ENCODE measurements around the gene CRAT.

Gene CRAT

DNA sequence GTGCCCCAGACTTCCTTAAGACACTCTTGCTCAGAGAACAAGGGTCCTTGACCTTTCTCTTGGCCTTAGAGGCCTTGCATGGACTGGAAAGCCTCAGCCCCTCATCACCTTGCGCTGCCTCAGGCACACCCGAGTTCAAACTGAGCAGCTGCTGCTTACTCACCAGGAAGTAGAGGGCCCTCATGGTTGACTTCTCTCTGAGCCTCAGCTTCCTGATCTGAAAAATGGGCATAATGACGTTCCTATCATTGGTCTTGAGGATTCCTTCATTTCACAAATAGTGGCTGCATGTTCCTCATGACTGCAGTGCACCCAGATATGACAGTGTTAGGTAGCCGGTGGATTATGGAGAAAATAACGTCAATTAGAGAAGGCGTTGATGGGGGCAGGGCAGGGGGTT is 38.8 kb upstream of the CRAT start:
- H3K4me3 ChIP-seq (ENCODE audit: low read depth, low read length) = no peak overlapping the region
- TF ChIP-seq, protein P1, sequence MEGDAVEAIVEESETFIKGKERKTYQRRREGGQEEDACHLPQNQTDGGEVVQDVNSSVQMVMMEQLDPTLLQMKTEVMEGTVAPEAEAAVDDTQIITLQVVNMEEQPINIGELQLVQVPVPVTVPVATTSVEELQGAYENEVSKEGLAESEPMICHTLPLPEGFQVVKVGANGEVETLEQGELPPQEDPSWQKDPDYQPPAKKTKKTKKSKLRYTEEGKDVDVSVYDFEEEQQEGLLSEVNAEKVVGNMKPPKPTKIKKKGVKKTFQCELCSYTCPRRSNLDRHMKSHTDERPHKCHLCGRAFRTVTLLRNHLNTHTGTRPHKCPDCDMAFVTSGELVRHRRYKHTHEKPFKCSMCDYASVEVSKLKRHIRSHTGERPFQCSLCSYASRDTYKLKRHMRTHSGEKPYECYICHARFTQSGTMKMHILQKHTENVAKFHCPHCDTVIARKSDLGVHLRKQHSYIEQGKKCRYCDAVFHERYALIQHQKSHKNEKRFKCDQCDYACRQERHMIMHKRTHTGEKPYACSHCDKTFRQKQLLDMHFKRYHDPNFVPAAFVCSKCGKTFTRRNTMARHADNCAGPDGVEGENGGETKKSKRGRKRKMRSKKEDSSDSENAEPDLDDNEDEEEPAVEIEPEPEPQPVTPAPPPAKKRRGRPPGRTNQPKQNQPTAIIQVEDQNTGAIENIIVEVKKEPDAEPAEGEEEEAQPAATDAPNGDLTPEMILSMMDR (IDR thresholded peaks at IDR 0.05; ENCODE audit: borderline replicate concordance, insufficient read depth, low read depth, low read length) = no peak

GRCh38 chr9:129148463-129149204 is 38.0 kb upstream of the CRAT start:
- no peak overlapping the region for H3K4me3 ChIP-seq (ENCODE audit: low read depth, low read length)
- TF ChIP-seq, protein P1 (IDR thresholded peaks at IDR 0.05; ENCODE audit: borderline replicate concordance, insufficient read depth, low read depth, low read length) = no peak

DNA sequence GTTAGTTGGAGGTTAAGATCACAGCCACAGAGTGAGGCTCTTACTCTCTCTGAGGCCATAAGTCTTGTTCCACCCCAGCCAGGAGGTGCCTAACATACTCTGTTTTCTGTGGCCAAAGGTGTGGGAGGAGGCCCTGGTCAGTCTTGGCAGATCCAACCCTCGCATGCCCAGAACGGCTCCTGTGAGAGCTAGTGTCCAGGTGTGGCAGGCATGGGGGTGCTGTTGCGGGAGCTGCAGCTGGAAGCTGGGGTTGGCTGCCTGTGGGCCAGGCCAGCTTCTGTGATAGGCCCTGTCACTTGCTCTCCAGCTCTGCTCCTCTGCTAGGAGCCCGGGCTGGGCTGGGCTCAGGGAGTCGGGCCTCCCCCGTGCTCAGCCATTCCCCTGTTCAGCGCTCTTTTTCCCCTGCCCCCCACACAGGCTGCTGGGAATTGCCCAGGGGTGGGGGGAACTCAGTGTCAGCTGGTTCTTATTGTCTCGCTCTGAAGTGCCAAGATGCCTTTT is 35.9 kb upstream of the CRAT start:
- TF ChIP-seq, protein P1 (IDR thresholded peaks at IDR 0.05; ENCODE audit: borderline replicate concordance, insufficient read depth, low read depth, low read length) = no peak
- H3K4me3 ChIP-seq (ENCODE audit: low read depth, low read length) = no peak overlapping the region

- TF ChIP-seq, protein P1 (IDR thresholded peaks at IDR 0.05; ENCODE audit: borderline replicate concordance, insufficient read depth, low read depth, low read length) = no peak
- H3K4me3 ChIP-seq (ENCODE audit: low read depth, low read length) = no peak overlapping the region
Measured at GRCh38 chr9:129145841-129146292, 35.3 kb upstream of the CRAT start.

- TF ChIP-seq, protein P1 (IDR thresholded peaks at IDR 0.05; ENCODE audit: borderline replicate concordance, insufficient read depth, low read depth, low read length) = no peak
Measured at GRCh38 chr9:129145316-129145715, 34.7 kb upstream of the CRAT start.

GRCh38 chr9:129143031-129143927 is 32.7 kb upstream of the CRAT start:
- TF ChIP-seq, protein P1 (IDR thresholded peaks at IDR 0.05; ENCODE audit: borderline replicate concordance, insufficient read depth, low read depth, low read length) = peak; percentile 98
- H3K4me3 ChIP-seq (ENCODE audit: low read depth, low read length) = no peak overlapping the region

More at GRCh38 chr9:129145316-129145715, 34.7 kb upstream of the CRAT start:
- H3K4me3 ChIP-seq (ENCODE audit: low read depth, low read length) = no peak overlapping the region

Measured in GM12875 (cell line).